GM21390 (cell line): ENCODE measurements around the gene UGT1A8.
"Not testable (repeated sequence)": the region's sequence is repeated elsewhere in the genome, so short reads cannot be mapped to it uniquely, and the experiment has no call there.

Source experiments
- ATAC-seq: cut with Tn5 transposase; IDR thresholded peaks from one replicate; pipeline ENCODE4 v1.9.1; 2021; ENCODE audit not compliant: unreplicated experiment

The UGT1A8 gene

GRCh38 chr2:233617476-233617875 lies at the start of gene UGT1A8:
TSS of gene UGT1A8 (plus strand) at chr2:233617633. CDS start at chr2:233617708, 75 bp downstream.
- ATAC-seq: not testable (repeated sequence)

- no peak for ATAC-seq
Observed at GRCh38 chr2:233571001-233571400, 46.4 kb upstream of the UGT1A8 start.

DNA sequence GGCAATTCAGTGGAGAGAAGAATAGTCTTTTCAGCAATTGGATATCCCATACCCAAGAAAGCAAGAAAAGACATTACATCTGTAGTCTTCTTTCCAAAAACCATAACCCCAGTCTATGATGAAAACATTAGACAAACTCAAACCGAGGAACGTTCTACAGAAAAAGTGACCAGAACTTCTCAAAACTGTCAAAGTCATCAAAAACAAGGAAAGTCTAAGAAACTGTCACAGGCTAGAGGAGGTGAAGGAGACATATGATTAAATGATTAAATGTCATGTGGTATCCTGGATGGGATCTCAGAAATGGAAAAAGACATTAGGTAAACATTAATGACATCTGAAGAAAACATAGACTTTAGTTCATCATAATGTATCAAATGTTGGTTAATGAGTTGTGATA lies 46.0 kb upstream of the UGT1A8 start:
- ATAC-seq: no peak

DNA sequence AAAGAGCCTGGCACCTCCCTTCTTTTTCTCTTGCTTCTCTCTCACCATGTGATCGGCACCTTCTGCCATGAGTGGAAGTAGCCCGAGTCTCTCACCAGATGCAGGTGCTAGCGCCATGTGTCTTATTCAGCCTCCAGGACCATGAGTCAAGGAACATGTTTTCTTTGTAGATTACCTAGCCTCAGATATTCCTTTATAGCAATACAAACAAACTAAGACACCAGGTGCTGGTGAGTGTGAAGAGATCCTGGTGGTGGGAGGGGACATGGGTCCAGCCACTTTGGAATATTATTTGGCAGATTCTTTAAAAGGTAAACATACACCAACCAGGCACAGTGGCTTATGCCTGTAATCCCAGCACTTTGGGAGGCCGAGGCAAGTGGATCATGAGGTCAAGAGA lies 45.0 kb upstream of the UGT1A8 start:
- ATAC-seq: no peak

GRCh38 chr2:233577341-233577740 lies 40.1 kb upstream of the UGT1A8 start:
- not testable (repeated sequence) for ATAC-seq

DNA sequence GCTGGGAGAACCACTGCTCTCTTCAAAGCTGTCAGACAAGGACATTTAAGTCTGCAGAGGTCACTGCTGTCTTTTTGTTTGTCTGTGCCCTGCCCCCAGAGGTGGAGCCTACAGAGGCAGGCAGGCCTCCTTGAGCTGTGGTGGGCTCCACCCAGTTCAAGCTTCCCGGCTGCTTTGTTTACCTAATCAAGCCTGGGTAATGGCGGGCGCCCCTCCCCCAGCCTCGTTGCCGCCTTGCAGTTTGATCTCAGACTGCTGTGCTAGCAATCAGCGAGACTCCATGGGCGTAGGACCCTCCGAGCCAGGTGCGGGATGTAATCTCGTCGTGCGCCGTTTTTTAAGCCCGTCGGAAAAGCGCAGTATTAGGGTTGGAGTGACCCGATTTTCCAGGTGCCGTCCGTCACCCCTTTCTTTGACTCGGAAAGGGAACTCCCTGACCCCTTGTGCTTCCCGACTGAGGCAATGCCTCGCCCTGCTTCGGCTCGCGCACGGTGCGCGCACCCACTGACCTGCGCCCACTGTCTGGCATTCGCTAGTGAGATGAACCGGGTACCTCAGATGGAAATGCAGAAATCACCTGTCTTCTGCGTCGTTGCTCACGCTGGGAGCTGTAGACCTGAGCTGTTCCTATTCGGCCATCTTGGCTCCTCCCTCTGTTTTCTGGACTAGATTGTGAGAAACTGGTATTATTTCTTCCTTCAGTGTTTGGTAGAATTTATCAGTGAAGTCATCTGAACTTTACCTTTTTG lies 34.0 kb upstream of the UGT1A8 start:
- ATAC-seq: not testable (repeated sequence)

- ATAC-seq: no peak
Observed at GRCh38 chr2:233584210-233584609, 33.2 kb upstream of the UGT1A8 start.

DNA sequence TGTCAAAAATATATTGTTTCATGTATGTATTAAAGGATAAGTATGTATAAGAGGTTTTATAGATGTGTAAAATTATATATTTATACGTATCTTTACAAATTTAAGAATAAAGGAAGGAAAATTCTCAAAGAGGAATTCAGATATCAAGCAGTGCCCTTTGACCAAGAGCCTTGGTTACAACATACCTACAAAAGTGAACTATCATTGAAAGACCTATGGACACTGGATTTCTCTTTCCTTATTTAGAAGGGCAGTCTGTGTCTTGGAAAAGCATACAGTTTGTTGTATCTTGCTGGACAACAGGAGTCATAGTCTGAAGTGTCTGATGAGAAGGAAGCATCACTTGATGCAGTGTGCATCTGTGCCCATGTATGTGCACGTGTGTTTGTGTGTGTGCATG lies 29.0 kb upstream of the UGT1A8 start:
- ATAC-seq: no peak

GRCh38 chr2:233592706-233593105 lies 24.7 kb upstream of the UGT1A8 start:
- not testable (repeated sequence) for ATAC-seq

- ATAC-seq: no peak
Observed at GRCh38 chr2:233593201-233593600, 24.2 kb upstream of the UGT1A8 start.

DNA sequence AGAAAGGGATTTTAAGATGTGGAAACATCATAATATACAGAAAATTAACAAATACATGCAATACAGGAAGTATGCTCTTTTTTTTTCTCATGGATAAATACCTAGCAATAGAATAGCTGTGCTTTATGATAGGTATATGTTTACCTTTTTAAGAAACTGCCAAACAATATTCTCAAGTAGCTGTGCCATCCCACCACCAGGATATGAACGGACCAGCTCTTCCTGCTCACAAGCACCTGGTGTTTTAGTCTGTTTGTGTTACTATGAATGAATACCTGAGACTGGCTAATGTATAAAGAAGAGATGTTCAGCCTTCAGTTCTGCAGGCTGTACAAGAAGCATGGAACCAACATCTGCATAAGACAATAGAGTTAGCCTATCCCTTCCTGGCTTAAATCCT lies 19.9 kb upstream of the UGT1A8 start:
- ATAC-seq: no peak

DNA sequence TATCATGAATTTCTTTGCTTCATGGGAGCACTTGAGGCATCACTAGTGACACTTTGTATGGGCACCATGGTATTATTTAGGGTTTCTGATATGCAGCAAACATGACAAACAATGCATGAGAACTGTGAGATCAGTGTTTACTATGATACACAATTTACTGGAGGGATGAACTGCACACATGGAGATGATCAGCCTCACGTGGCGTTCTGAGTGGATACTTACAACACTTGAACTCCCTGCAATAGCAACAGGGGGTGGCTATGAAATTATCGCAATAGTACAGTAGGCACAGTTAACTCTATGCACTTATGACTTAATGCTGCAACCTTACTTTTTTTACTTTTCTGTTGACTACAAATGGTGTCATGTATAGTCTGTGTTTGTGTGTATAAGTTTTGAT lies 18.5 kb upstream of the UGT1A8 start:
- ATAC-seq: no peak

- no peak for ATAC-seq
Observed at GRCh38 chr2:233600386-233600785, 17.0 kb upstream of the UGT1A8 start.

DNA sequence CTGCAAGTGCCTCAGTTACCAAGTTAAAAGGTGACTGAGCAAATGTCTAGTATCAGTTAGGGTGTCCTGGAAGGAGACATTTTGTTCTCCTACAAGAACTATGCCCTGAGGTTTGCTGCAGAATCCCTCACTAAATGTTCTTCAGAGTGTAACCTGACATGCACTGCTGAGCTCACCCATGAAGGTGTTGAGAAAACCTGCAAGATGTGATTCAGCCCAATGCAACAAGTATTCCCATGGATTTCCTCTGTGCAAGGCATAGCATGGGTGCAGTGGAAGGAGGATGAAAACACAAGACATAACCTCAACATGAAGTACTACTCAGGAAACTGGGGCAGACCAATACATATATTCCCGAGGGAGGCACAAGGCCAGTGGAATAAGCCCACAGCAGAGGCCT lies 15.4 kb upstream of the UGT1A8 start:
- no peak for ATAC-seq

GRCh38 chr2:233603520-233603919 lies 13.9 kb upstream of the UGT1A8 start:
- ATAC-seq: no peak

- no peak for ATAC-seq
Observed at GRCh38 chr2:233604826-233605225, 12.6 kb upstream of the UGT1A8 start.

GRCh38 chr2:233605680-233606079 lies 11.8 kb upstream of the UGT1A8 start:
- ATAC-seq: no peak

DNA sequence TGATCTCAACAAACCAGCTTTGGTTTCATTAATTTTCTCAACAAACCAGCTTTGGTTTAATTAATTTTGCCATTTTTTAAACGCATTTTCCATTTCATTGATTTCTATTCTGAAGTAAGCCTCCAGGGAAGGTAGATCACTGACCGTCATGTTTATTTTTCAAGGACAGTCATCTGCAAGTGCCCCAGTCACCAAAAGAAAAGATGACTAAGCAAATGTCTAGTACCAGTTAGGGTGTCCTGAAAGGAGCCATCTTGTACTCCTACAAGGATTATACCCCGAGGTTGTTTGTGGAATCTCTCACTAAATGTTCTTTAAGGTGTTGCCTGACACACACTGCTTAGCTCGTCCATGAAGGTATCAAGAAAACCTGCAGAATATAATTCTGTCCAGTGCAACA lies 6.1 kb upstream of the UGT1A8 start:
- ATAC-seq: no peak

GRCh38 chr2:233620204-233620603 lies 2.8 kb downstream of the UGT1A8 start:
- ATAC-seq: no peak

GRCh38 chr2:233621863-233622262 lies 4.4 kb downstream of the UGT1A8 start:
- ATAC-seq: not testable (repeated sequence)

GRCh38 chr2:233627331-233628025 lies 10.0 kb downstream of the UGT1A8 start:
- no peak for ATAC-seq

DNA sequence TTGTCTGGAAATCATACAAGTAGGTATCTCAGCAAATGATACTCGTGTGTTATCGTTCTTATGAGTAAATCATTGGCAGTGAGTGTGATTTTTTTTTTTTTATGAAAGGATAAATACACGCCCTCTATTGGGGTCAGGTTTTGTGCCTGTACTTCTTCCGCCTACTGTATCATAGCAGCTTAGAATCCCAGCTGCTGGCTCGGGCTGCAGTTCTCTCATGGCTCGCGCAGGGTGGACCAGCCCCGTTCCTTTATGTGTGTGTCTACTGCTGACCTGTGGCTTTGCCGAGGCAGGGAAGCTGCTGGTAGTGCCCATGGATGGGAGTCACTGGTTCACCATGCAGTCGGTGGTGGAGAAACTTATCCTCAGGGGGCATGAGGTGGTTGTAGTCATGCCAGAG lies 18.9 kb downstream of the UGT1A8 start, which contains the start of gene UGT1A10:
Gene UGT1A10, plus strand, starts transcription at position 143 of the 400 bp plus-strand sequence. Its CDS starts 75 bp downstream, at position 218.
- not testable (repeated sequence) for ATAC-seq
